K562 (cell line): ENCODE results near the gene BCL10. TPM values are rescaled to one million over a fixed set of nuclear protein-coding genes. Genes with fewer than 3 reads are reported as not detected.

Source experiments
- ATAC-seq: fragments of 200-7000 bp; cut with Tn5 transposase; 3 replicates; pipeline ENCODE4 v1.9.1; 2020; ENCODE audit warnings: moderate library complexity
- BruUV-seq: library from RNA; stranded (reverse); fragments of 400-500 nt; replicated peaks from 2 replicates; lab custom pipeline; 2021; lab: Mats Ljungman, UMichigan
- CTCF ChIA-PET: fragments of 300-600 bp; formaldehyde crosslinking; extraction: SDS; loops from one replicate; lab custom pipeline; 2021; ENCODE audit warnings: low intra/inter-chr PET ratio; lab: Yijun Ruan, JAX
- POLR2A ChIA-PET: fragments of 300-600, 350-650 bp; sonication (Branson Sonifier 250); formaldehyde crosslinking; extraction: SDS; loops from one replicate; lab custom pipeline; 2021; ENCODE audit warnings: antibody characterized with exemption, inconsistent platforms; lab: Yijun Ruan, JAX
- DNase-seq, 4 experiments: peaks; one replicate each; pipeline versions ENCODE4 v3.0.0 to v3.0.0-alpha.2; 2011 to 2018; ENCODE audit warnings: low spot score in 3 of 4, mixed read lengths in 3 of 4; ENCODE audit errors: extremely low read depth in 1 of 4
- FAIRE-seq: peaks from 2 replicates; lab custom pipeline; 2011; peaks lifted over from hg19 to GRCh38; lab: Jason Lieb, UNC
- H2AFZ ChIP-seq: 2 replicates; pipeline ENCODE4 v1.6.0; 2011; ENCODE audit warnings: low read depth, low read length, control low read depth, inconsistent platforms
- H3K27ac ChIP-seq: fragments of 200-600 bp; 3 replicates; pipeline ENCODE4 v1.8.0; 2011; ENCODE audit warnings: low read depth, mild to moderate bottlenecking, control low read depth, inconsistent platforms, low read length, moderate library complexity, mixed read lengths; ENCODE audit errors: extremely low read depth
- H3K27me3 ChIP-seq, 2 experiments: fragments of 300-600 bp in 1 of 2; 2 replicates in 1 of 2; 3 replicates in 1 of 2; pipeline versions ENCODE4 v1.6.0 to v1.8.0; 2011; ENCODE audit warnings: inconsistent platforms in 2 of 2, low read length in 2 of 2, mild to moderate bottlenecking in 1 of 2, mixed read lengths in 1 of 2, moderate library complexity in 1 of 2; ENCODE audit not compliant: control insufficient read depth in 2 of 2, insufficient read depth in 2 of 2
- H3K36me3 ChIP-seq: fragments of 300-600 bp; 3 replicates; pipeline ENCODE4 v1.8.0; 2011; ENCODE audit warnings: mild to moderate bottlenecking, low read length, inconsistent platforms; ENCODE audit not compliant: control insufficient read depth, insufficient read depth
- H3K4me1 ChIP-seq, 2 experiments: fragments of 200-600 bp in 1 of 2; replicated peaks in 1 of 2; 2 replicates in 1 of 2; 3 replicates in 1 of 2; pipeline versions ENCODE4 v1.5.1 to v1.8.0; 2011; ENCODE audit warnings: inconsistent platforms in 2 of 2, low read length in 2 of 2, mild to moderate bottlenecking in 1 of 2, mixed read lengths in 1 of 2, moderate library complexity in 1 of 2; ENCODE audit not compliant: control insufficient read depth in 2 of 2, insufficient read depth in 2 of 2
- H3K4me2 ChIP-seq: 2 replicates; pipeline ENCODE4 v1.6.1; 2011; ENCODE audit warnings: low read length, control low read depth, inconsistent platforms, mixed read lengths; ENCODE audit not compliant: insufficient read depth
- H3K4me3 ChIP-seq: fragments of 200-600 bp; sonication (generic), shearing (Covaris generic); 2 replicates; pipeline ENCODE4 v1.5.1; 2016; ENCODE audit warnings: control low read depth, inconsistent platforms
- H3K79me2 ChIP-seq: fragments of 200-600 bp; 3 replicates; pipeline ENCODE4 v1.8.0; 2011; ENCODE audit warnings: low read length, inconsistent platforms; ENCODE audit not compliant: control insufficient read depth, insufficient read depth
- H3K9ac ChIP-seq, 2 experiments: 2 replicates each; pipeline versions ENCODE4 v1.6.0 to v1.6.1; 2011; ENCODE audit warnings: low read depth in 2 of 2, low read length in 2 of 2, control low read depth in 1 of 2, inconsistent platforms in 1 of 2, mild to moderate bottlenecking in 1 of 2, mixed read lengths in 1 of 2; ENCODE audit not compliant: insufficient read depth in 1 of 2
- H3K9me1 ChIP-seq: one replicate; pipeline ENCODE4 v1.6.0; 2011; ENCODE audit warnings: inconsistent platforms, mild to moderate bottlenecking, low read length, moderate library complexity; ENCODE audit not compliant: control insufficient read depth, insufficient read depth
- H3K9me3 ChIP-seq: replicated peaks from 2 replicates; pipeline ENCODE4 v1.5.1; 2011; ENCODE audit warnings: low read depth, low read length, inconsistent platforms; ENCODE audit not compliant: control insufficient read depth, insufficient read depth
- H4K20me1 ChIP-seq: replicated peaks from 2 replicates; pipeline ENCODE4 v1.6.1; 2011; ENCODE audit warnings: low read length, inconsistent platforms, mixed read lengths; ENCODE audit not compliant: control insufficient read depth, insufficient read depth
- BCL6 ChIP-seq: fragments of 250-450 bp; sonication (Bioruptor Pico); IDR thresholded peaks from 2 replicates; pipeline ENCODE4 v1.4.0; 2020
- CC2D1A ChIP-seq: fragments of 450-650 bp; IDR thresholded peaks from 2 replicates; pipeline ENCODE4 v1.6.1; 2017; ENCODE audit warnings: mild to moderate bottlenecking
- CREB1 ChIP-seq, 2 experiments: sonication (generic) in 1 of 2; formaldehyde crosslinking in 1 of 2; IDR thresholded peaks; 2 replicates each; pipeline versions ENCODE4 v1.6.1 to v1.8.0; 2012 to 2022; ENCODE audit warnings: inconsistent platforms in 1 of 2, mild to moderate bottlenecking in 1 of 2, missing genetic modification reagents in 1 of 2, moderate library complexity in 1 of 2
- ETS2 ChIP-seq: IDR thresholded peaks from 2 replicates; pipeline ENCODE4 v1.6.1; 2016; ENCODE audit warnings: borderline replicate concordance, missing genetic modification characterization, mild to moderate bottlenecking, moderate library complexity, missing compliant biosample characterization; ENCODE audit not compliant: poor library complexity, severe bottlenecking
- ETV1 ChIP-seq: fragments of 450-650 bp; conservative IDR thresholded peaks from 2 replicates; pipeline ENCODE4 v1.6.1; 2016; ENCODE audit warnings: missing genetic modification characterization, control low read depth, low read depth, missing compliant biosample characterization
- FUS ChIP-seq: fragments of 200-400 bp; formaldehyde crosslinking; optimal IDR thresholded peaks from 2 replicates; pipeline ENCODE3; 2017; ENCODE audit warnings: low read depth, low read length
- GATA2 ChIP-seq: sonication (generic); formaldehyde crosslinking; IDR thresholded peaks from 2 replicates; pipeline ENCODE4 v1.4.0; 2020; ENCODE audit warnings: mild to moderate bottlenecking, missing genetic modification reagents
- KAT8 ChIP-seq: fragments of 450-650 bp; IDR thresholded peaks from 2 replicates; pipeline ENCODE4 v1.6.1; 2016; ENCODE audit warnings: low read depth, mild to moderate bottlenecking
- MTF1 ChIP-seq: fragments of 250-450 bp; sonication (Bioruptor Pico); IDR thresholded peaks from 2 replicates; pipeline ENCODE4 v1.9.0; 2021; ENCODE audit warnings: moderate library complexity, mild to moderate bottlenecking, inconsistent platforms, borderline replicate concordance
- NCOA1 ChIP-seq: fragments of 450-650 bp; IDR thresholded peaks from 2 replicates; pipeline ENCODE4 v1.6.1; 2016; ENCODE audit warnings: low read depth
- RAD51 ChIP-seq: fragments of 450-650 bp; IDR thresholded peaks from 2 replicates; pipeline ENCODE4 v1.7.1; 2016; ENCODE audit warnings: low read depth, mild to moderate bottlenecking, borderline replicate concordance
- RBM39 ChIP-seq: fragments of 200-400 bp; formaldehyde crosslinking; optimal IDR thresholded peaks from 2 replicates; pipeline ENCODE3; 2018; ENCODE audit warnings: low read depth, low read length
- SRF ChIP-seq, 2 experiments: fragments of 250-450, 450-650 bp in 1 of 2; sonication (Bioruptor Pico) in 1 of 2; sonication (generic) in 1 of 2; formaldehyde crosslinking; IDR thresholded peaks; 2 replicates each; pipeline versions ENCODE4 v1.5.0 to v1.5.1; 2020 to 2022; ENCODE audit warnings: mild to moderate bottlenecking in 1 of 2, missing genetic modification reagents in 1 of 2
- TRIM28 ChIP-seq: fragments of 450-650 bp; IDR thresholded peaks from 2 replicates; pipeline ENCODE4 v1.6.1; 2017
- ZNF146 ChIP-seq: IDR thresholded peaks from one replicate; pipeline ENCODE4 v1.6.1; 2018; ENCODE audit warnings: missing compliant biosample characterization; ENCODE audit not compliant: unreplicated experiment
- ZNF239 ChIP-seq: fragments of 250-450 bp; sonication (Bioruptor Pico); IDR thresholded peaks from 2 replicates; pipeline ENCODE4 v1.4.0; 2020; ENCODE audit warnings: mild to moderate bottlenecking
- ZNF277 ChIP-seq: fragments of 250-450 bp; sonication (Bioruptor Pico); IDR thresholded peaks from 2 replicates; pipeline ENCODE4 v1.8.0; 2022; ENCODE audit warnings: inconsistent platforms, mild to moderate bottlenecking, moderate library complexity, borderline replicate concordance
- ZNF740 ChIP-seq, 3 experiments: fragments of 200-800 bp in 1 of 3; sonication (Bioruptor generic) in 1 of 3; sonication (generic) in 1 of 3; formaldehyde crosslinking in 1 of 3; IDR thresholded peaks; 2 replicates each; pipeline versions ENCODE4 v1.6.1 to v1.8.0; 2016 to 2022; ENCODE audit warnings: mild to moderate bottlenecking in 2 of 3, missing compliant biosample characterization in 2 of 3, missing genetic modification characterization in 2 of 3, missing genetic modification reagents in 1 of 3
- ZNF766 ChIP-seq: fragments of 200-800 bp; sonication (Bioruptor generic); conservative IDR thresholded peaks from 2 replicates; pipeline ENCODE4 v1.6.1; 2016; ENCODE audit warnings: missing genetic modification characterization, missing compliant biosample characterization
- WGBS: fragments of 100-300 bp; shearing (Covaris generic); methylation state at CpG from one replicate; pipeline ENCODE4 v1.1.6; 2016; ENCODE audit warnings: low coverage, mixed read lengths; ENCODE audit not compliant: insufficient coverage; ENCODE audit errors: missing lambda C conversion rate; 5-methylcytosine and 5-hydroxymethylcytosine counted together
- in situ Hi-C: fragments of 300-500 bp; cut with MboI; formaldehyde crosslinking; loops from 4 replicates; pipeline ENCODE4 v1.15.0; 2018; ENCODE audit warnings: inconsistent platforms, mixed read lengths
- intact Hi-C: fragments of 100-400 bp; cut with micrococcal nuclease; formaldehyde crosslinking; loops from 2 replicates; pipeline ENCODE4 v1.14.2; 2022
- polyA plus RNA-seq, 8 experiments: library from polyadenylated mRNA; depleted of rRNA in 4 of 8; stranded (reverse) in 5 of 8; unstranded in 3 of 8; fragments of >200 nt; fragmentation: Nextera tagmentation in 2 of 8; fragmentation: Illumina TruSeq in 1 of 8; extraction: Ambion mirVana in 2 of 8; extraction: Trizol in 1 of 8; gene quantifications; 2 replicates each; pipeline versions ENCODE4 v1.2.1 to v1.2.3, GENCODE V29; 2011 to 2014; ENCODE audit warnings: inconsistent platforms in 1 of 8, missing spikeins in 1 of 8
- total RNA-seq, 7 experiments: library from RNA; depleted of rRNA in 6 of 7; stranded (reverse); fragments of >200 nt in 6 of 7; fragmentation: Illumina TruSeq in 2 of 7; extraction: Trizol in 2 of 7; gene quantifications; 2 replicates each; pipeline versions ENCODE4 v1.2.1 to v1.2.3, GENCODE V29; 2011 to 2021; ENCODE audit warnings: low replicate concordance in 1 of 7

Gene BCL10
- total and polyA plus RNA-seq, 9 of the 15 experiments (the other 6 are each of a cell fraction or from before 2014, with no cell fraction given) = 8.0 to 19.4 (median 12.3) TPM

GRCh38 chr1:85245456-85245855, 31.0 kb downstream of the BCL10 start (continued):
- TF ChIP-seq ZNF277 (CRISPR knock-in tag) = no peak
- no peak for TF ChIP-seq ZNF239 (CRISPR knock-in tag)
- TF ChIP-seq RBM39 = no peak
- TF ChIP-seq CC2D1A = no peak
- TF ChIP-seq MTF1 (CRISPR knock-in tag) = no peak
- no peak for TF ChIP-seq RAD51
- TF ChIP-seq ETV1 = no peak
- TF ChIP-seq KAT8 = no peak
- no peak for TF ChIP-seq TRIM28
- no peak for TF ChIP-seq GATA2

- 2% methylated on average over 4 of the region's 4 CpGs for WGBS
- Histone ChIP-seq H3K36me3 (no peaks in the 10 kb centered on the region), H3K27ac (peak overlapping the region; percentile 76), H3K9ac (peak overlapping the region; percentile 3 to 48; a peak in 2 of 4 replicates), H2AFZ (peak overlapping the region; percentile 93), H3K4me3 (no peak overlapping the region), H3K9me1 (no peaks in the 10 kb centered on the region), H3K27me3 (no peaks in the 10 kb centered on the region), H4K20me1 (no peaks in the 10 kb centered on the region), H3K4me1 (peaks cover 0 to 24% of the 10 kb centered on the region in 2 experiments; a peak in 4 of 5 replicates), H3K9me3 (peaks cover 2% of the 10 kb centered on the region; the same call in 1 of the 2 replicates), H3K79me2 (no peaks in the 10 kb centered on the region), H3K4me2 (peak overlapping the region; percentile 51)
- peak; percentile 90 for ATAC-seq
- intact Hi-C loops (loop anchor here (5.0 kb wide), 1 partner anchor 42 kb away; the partner anchor contains the start of gene SYDE2), in situ Hi-C loops (loop anchor here (5.0 kb wide), 1 partner anchor 122 kb away; no protein-coding TSS in a partner anchor)
- ChIA-PET CTCF (no interaction called here), POLR2A (interaction anchor here (0.7 to 2.5 kb wide), 4 partner anchors 9 to 32 kb away, joined by 3 to 13 read pairs (median 3); partner anchors contain the start of gene BCL10)
- BruUV-seq = no TSS peak
- peak; percentile 66 for FAIRE-seq
- DNase-seq = peak in 2 of 4 experiments; percentile 63 to 67
- 0 out of 2 replicates have a peak, but pooled peaks have one; percentile 49 for TF ChIP-seq ZNF766
- TF ChIP-seq SRF (CRISPR knock-in tag; IDR thresholded peaks at IDR 0.05) = no peak
- TF ChIP-seq NCOA1 = no peak
- no peak for TF ChIP-seq ZNF740 (CRISPR knock-in tag; IDR thresholded peaks at IDR 0.05)
- TF ChIP-seq ZNF740 (tag; IDR thresholded peaks at IDR 0.05) = no peak
- no peak for TF ChIP-seq CREB1 (IDR thresholded peaks at IDR 0.05)
- no peak for TF ChIP-seq CREB1 (CRISPR knock-in tag; IDR thresholded peaks at IDR 0.05)
- no peak for TF ChIP-seq FUS
- no peak for TF ChIP-seq ETS2 (tag)
- TF ChIP-seq ZNF146 = no peak
- TF ChIP-seq BCL6 (CRISPR knock-in tag) = no peak
Observed at GRCh38 chr1:85244271-85245061, 32.0 kb downstream of the BCL10 start.
